Type B pancreatic cell (in vitro differentiated cells): ENCODE data around the gene GARIN3. TPM values are rescaled to one million over a fixed set of nuclear protein-coding genes. Genes with fewer than 3 reads are reported as not detected.

Experiments
- DNase-seq: peaks from one replicate; pipeline ENCODE4 v3.0.0; 2021; ENCODE audit warnings: mixed read lengths; ENCODE audit not compliant: unreplicated experiment; ENCODE audit errors: extremely low spot score
- H3K27ac Mint-ChIP-seq: 2 replicates; pipeline ENCODE4 v1.8.0; 2021; ENCODE audit warnings: mild to moderate bottlenecking, mixed read lengths
- H3K27me3 Mint-ChIP-seq: 2 replicates; pipeline ENCODE4 v1.8.0; 2021; ENCODE audit warnings: mixed read lengths
- H3K36me3 Mint-ChIP-seq: 2 replicates; pipeline ENCODE4 v1.8.0; 2021; ENCODE audit warnings: mixed read lengths
- H3K4me1 Mint-ChIP-seq: one replicate; pipeline ENCODE4 v1.8.0; 2021; ENCODE audit warnings: mixed read lengths; ENCODE audit not compliant: unreplicated experiment
- H3K4me3 Mint-ChIP-seq: 2 replicates; pipeline ENCODE4 v1.8.0; 2021; ENCODE audit warnings: mild to moderate bottlenecking, mixed read lengths
- H3K9me3 Mint-ChIP-seq: 2 replicates; pipeline ENCODE4 v1.8.0; 2021; ENCODE audit warnings: mixed read lengths
- total RNA-seq: library from RNA; stranded (reverse); gene quantifications from 2 replicates; pipeline ENCODE4 v1.2.1, GENCODE V29; 2021; ENCODE audit warnings: low replicate concordance
- TF ChIP-seq, protein P1 (sequence below): fragments of 200-600 bp; sonication (generic); conservative IDR thresholded peaks from 2 replicates; pipeline ENCODE4 v1.5.0; 2021; ENCODE audit warnings: antibody characterized with exemption, mild to moderate bottlenecking

GARIN3 gene
- total RNA-seq, 1 donor from 2014 or later, result not detected

DNA sequence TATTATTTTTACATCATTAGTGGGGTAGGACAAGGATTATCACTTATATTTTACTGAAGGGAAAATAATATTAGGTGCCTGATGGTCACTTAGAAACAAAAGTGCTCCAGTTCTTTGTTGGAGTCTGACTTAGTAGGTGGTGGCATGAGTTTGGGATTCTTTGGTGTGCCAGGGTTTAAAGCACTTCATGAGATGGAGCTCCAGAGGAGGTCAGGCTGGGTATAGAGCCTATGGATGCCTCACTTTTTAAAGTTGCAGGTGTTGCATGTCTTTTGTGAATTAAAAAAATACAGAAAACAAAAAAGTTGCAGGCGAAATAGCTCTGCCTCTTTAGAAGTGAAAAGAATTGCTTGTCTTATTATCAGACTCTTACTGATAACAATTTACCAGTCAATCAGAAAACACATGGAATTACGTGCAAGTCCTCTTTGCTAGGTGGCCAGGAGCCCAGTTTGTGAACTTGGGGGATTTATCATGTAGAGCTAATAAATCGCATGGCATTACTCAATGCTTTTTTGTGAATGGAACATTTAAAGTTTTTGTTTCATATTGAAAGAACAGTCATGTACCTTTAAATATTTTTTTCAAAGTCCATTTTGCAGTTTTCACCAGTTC lies 16.2 kb upstream of the GARIN3 start:
- no peak for DNase-seq
- no peaks in the 10 kb centered on the region for H3K9me3 Mint-ChIP-seq
- no peaks in the 10 kb centered on the region for H3K4me1 Mint-ChIP-seq
- TF ChIP-seq, protein P1, sequence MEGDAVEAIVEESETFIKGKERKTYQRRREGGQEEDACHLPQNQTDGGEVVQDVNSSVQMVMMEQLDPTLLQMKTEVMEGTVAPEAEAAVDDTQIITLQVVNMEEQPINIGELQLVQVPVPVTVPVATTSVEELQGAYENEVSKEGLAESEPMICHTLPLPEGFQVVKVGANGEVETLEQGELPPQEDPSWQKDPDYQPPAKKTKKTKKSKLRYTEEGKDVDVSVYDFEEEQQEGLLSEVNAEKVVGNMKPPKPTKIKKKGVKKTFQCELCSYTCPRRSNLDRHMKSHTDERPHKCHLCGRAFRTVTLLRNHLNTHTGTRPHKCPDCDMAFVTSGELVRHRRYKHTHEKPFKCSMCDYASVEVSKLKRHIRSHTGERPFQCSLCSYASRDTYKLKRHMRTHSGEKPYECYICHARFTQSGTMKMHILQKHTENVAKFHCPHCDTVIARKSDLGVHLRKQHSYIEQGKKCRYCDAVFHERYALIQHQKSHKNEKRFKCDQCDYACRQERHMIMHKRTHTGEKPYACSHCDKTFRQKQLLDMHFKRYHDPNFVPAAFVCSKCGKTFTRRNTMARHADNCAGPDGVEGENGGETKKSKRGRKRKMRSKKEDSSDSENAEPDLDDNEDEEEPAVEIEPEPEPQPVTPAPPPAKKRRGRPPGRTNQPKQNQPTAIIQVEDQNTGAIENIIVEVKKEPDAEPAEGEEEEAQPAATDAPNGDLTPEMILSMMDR, result no peak
- H3K27me3 Mint-ChIP-seq, result peaks cover 22% of the 10 kb centered on the region
- no peak overlapping the region for H3K4me3 Mint-ChIP-seq
- no peak overlapping the region for H3K27ac Mint-ChIP-seq
- no peaks in the 10 kb centered on the region for H3K36me3 Mint-ChIP-seq

DNA sequence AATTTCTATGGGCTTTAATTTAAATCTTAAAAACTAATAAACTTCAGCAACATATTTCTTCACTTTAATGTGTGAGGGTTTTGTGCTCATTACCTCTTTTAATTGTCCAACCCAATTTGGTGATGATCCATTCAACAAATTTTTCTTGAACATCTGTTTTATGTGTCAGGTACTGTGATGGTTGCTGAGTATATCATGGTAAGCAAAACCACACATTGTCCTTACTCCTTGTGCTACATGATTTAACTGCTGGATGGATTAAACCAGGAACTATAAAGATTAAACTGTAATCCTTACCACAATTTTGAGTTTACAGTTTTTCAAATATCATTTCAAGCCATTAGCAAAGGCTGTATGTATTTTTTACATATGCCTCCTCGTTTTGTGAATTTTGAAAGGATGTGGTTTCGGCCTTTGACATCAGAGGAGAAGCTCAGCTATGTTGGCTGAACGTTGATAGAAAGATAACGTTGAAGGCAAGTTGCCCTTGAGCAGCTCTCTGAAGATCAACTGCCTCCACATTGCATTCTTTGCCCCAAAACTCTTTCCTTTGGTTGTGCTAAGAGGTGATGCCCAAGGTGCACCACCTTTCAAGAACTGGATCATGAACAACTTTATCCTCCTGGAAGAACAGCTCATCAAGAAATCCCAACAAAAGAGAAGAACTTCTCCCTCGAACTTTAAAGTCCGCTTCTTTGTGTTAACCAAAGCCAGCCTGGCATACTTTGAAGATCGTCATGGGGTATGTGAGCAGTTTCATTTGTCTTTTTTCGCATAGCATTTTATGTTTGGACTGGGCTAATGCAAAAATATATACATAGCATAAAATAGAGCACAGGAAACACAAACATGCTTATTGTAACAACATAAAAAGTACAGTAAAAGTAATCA lies 14.6 kb upstream of the GARIN3 start, which contains the start of gene ITK:
TSS of gene ITK (plus strand) at position 467 of the 891 bp plus-strand sequence. CDS start at position 605, 138 bp downstream.
- Mint-ChIP-seq H3K36me3 (no peaks in the 10 kb centered on the region), H3K27ac (no peak within 1 kb of the TSS), H3K4me3 (no peak within 1 kb of the TSS), H3K4me1 (no peaks in the 10 kb centered on the region), H3K27me3 (peaks cover 15% of the 10 kb centered on the region), H3K9me3 (no peaks in the 10 kb centered on the region)
- no peak for DNase-seq
- TF ChIP-seq, protein P1, result no peak

DNA sequence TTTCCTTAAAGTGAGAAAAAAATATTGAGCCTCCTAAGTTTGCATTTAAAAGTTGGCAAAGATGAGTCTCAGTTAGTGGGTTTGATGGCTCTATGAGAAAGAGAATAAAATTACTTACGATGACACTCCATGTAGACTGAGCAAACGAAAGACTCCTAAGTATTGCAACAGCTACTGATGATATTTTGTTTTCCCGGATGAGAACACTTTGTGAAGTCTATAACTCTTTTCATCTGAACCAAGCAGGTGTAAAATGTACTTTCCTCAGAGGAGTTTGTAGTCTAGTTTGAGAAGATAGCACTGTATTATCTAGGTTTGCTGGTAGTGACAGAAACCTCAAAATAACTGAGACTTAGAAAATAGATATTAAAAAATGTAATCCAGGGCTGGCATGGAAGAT lies 12.9 kb upstream of the GARIN3 start:
- Mint-ChIP-seq H3K9me3 (no peaks in the 10 kb centered on the region), H3K27me3 (peaks cover 15% of the 10 kb centered on the region), H3K27ac (no peak overlapping the region), H3K36me3 (no peaks in the 10 kb centered on the region), H3K4me3 (no peak overlapping the region), H3K4me1 (no peaks in the 10 kb centered on the region)
- no peak for DNase-seq
- TF ChIP-seq, protein P1, result no peak

DNA sequence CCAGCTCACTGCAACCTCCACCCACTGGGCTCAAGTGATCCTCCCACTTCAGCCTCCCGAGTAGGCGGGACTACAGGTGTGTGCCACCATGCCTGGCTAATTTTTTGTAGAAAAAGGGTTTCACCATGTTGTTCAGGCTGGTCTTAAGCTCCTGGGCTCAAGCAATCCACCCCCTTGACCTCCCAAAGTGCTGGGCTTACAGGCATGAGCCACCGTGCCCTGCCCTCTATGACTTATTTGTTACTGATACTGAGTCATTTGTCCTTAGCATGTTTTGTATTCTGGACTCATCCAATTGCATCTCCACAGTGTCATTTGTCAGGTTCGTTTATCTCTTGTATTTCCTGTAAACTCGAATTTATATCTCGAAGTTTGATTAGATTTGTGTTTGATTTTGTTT lies 11.9 kb upstream of the GARIN3 start:
- Mint-ChIP-seq H3K27ac (no peak overlapping the region), H3K9me3 (no peaks in the 10 kb centered on the region), H3K4me3 (no peak overlapping the region), H3K4me1 (no peaks in the 10 kb centered on the region), H3K27me3 (peaks cover 15% of the 10 kb centered on the region), H3K36me3 (no peaks in the 10 kb centered on the region)
- TF ChIP-seq, protein P1, result no peak
- no peak for DNase-seq

DNA sequence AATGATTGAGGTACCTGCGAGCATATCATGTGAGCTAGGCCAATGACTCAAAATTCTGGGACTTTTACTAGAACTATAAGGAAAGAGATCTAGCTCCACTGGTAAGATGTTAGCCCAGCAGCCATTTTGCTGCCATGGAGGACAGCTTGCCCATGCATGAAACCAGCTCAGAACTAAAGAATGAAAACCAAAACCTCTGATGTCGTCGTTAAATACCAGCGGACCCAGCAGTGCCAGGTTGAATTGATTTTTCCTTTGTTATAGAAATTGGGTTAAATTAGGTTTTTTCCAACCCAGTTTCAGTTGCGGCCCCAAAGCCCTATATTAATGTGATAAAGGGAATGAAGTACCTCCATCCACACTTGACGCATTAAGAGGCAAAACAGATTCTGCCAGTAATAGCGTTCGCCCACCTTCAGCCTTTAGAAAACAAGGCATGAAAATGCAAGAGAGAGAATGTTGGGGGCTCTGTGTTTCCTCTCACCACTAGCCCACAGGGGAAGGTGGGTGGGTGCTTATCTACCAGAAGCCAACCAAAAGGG lies 9.1 kb upstream of the GARIN3 start:
- H3K4me3 Mint-ChIP-seq, result no peak overlapping the region
- peaks cover 11% of the 10 kb centered on the region for H3K27me3 Mint-ChIP-seq
- H3K36me3 Mint-ChIP-seq, result no peaks in the 10 kb centered on the region
- no peaks in the 10 kb centered on the region for H3K9me3 Mint-ChIP-seq
- no peak for DNase-seq
- H3K27ac Mint-ChIP-seq, result no peak overlapping the region
- no peaks in the 10 kb centered on the region for H3K4me1 Mint-ChIP-seq
- TF ChIP-seq, protein P1, result no peak
